GM12865 (cell line): ENCODE measurements around the gene FAR2.

Experiments used
- DNase-seq: peaks from one replicate; pipeline ENCODE4 v3.0.0; 2010; ENCODE audit warnings: low read depth
- H3K4me3 ChIP-seq: 2 replicates; pipeline ENCODE4 v1.5.1; 2011; ENCODE audit warnings: mild to moderate bottlenecking, low read depth, low read length, control low read depth
- CTCF ChIP-seq: IDR thresholded peaks from 2 replicates; pipeline ENCODE4 v1.5.1; 2011; ENCODE audit warnings: low read length, control low read depth, low read depth, inconsistent platforms; ENCODE audit not compliant: insufficient read depth; ENCODE audit errors: missing control alignments

The FAR2 gene

GRCh38 chr12:29201746-29202145 is 52.7 kb downstream of the FAR2 start:
- no peak for DNase-seq
- no peak for TF ChIP-seq CTCF
- no peak overlapping the region for H3K4me3 ChIP-seq

- DNase-seq: no peak
- no peak overlapping the region for H3K4me3 ChIP-seq
- no peak for TF ChIP-seq CTCF
Observed at GRCh38 chr12:29204521-29204920, 55.4 kb downstream of the FAR2 start.

GRCh38 chr12:29207120-29207519 is 58.0 kb downstream of the FAR2 start:
- no peak overlapping the region for H3K4me3 ChIP-seq
- DNase-seq: no peak
- TF ChIP-seq CTCF: no peak

- no peak overlapping the region for H3K4me3 ChIP-seq
- no peak for TF ChIP-seq CTCF
- DNase-seq: peak; percentile 3
Observed at GRCh38 chr12:29208060-29208459, 59.0 kb downstream of the FAR2 start.

GRCh38 chr12:29208936-29209701 is 60.0 kb downstream of the FAR2 start:
- TF ChIP-seq CTCF: no peak
- H3K4me3 ChIP-seq: no peak overlapping the region
- no peak for DNase-seq

GRCh38 chr12:29211696-29212095 is 62.6 kb downstream of the FAR2 start:
- no peak overlapping the region for H3K4me3 ChIP-seq
- DNase-seq: no peak
- TF ChIP-seq CTCF: no peak
